Panc1 (cell line): ENCODE data around the gene ALKBH4. TPM values are rescaled to one million over a fixed set of nuclear protein-coding genes. Genes with fewer than 3 reads are reported as not detected.
"Not testable (repeated sequence)": the region's sequence is repeated elsewhere in the genome, so short reads cannot be mapped to it uniquely, and the experiment has no call there.

Source experiments
- ATAC-seq: fragments of 200-7000 bp; cut with Tn5 transposase; 2 replicates; pipeline ENCODE4 v1.9.1; 2020; ENCODE audit warnings: mild to moderate bottlenecking, moderate library complexity
- Bru-seq: library from RNA; stranded (reverse); fragments of 400-500 nt; gene quantifications from one replicate; lab custom pipeline; 2021; lab: Mats Ljungman, UMichigan
- BruChase-seq, 2 experiments: library from RNA; stranded (reverse); fragments of 400-500 nt; gene quantifications; one replicate each; lab custom pipeline; 2021; lab: Mats Ljungman, UMichigan
- BruUV-seq: library from RNA; stranded (reverse); fragments of 400-500 nt; replicated peaks from 2 replicates; lab custom pipeline; 2021; lab: Mats Ljungman, UMichigan
- CTCF ChIA-PET: fragments of 300-600 bp; sonication (Branson Sonifier 250); formaldehyde crosslinking; loops from one replicate; lab custom pipeline; 2022; ENCODE audit warnings: antibody characterized with exemption; lab: Charles Lee
- POLR2A ChIA-PET: fragments of 300-600 bp; sonication (Branson Sonifier 250); formaldehyde crosslinking; loops from one replicate; lab custom pipeline; 2022; ENCODE audit warnings: antibody characterized with exemption; lab: Charles Lee
- DNase-seq: peaks from one replicate; pipeline ENCODE4 v3.0.0-alpha.2; 2010; ENCODE audit warnings: low read depth, low spot score
- H3K27ac ChIP-seq: 2 replicates; pipeline ENCODE4 v1.5.1; 2011; ENCODE audit warnings: mild to moderate bottlenecking, low read length, inconsistent platforms
- H3K27me3 ChIP-seq: fragments of 200-500 bp; sonication (Bioruptor generic); 2 replicates; pipeline ENCODE4 v1.6.0; 2014; ENCODE audit warnings: low read length, inconsistent platforms; ENCODE audit not compliant: control insufficient read depth, insufficient read depth
- H3K36me3 ChIP-seq: fragments of 200-500 bp; sonication (Bioruptor generic); 2 replicates; pipeline ENCODE4 v1.5.1; 2014; ENCODE audit warnings: inconsistent platforms, mild to moderate bottlenecking, low read length, moderate library complexity; ENCODE audit not compliant: control insufficient read depth, insufficient read depth
- H3K4me1 ChIP-seq: 2 replicates; pipeline ENCODE4 v1.5.1; 2011; ENCODE audit warnings: inconsistent platforms, mild to moderate bottlenecking, low read length, moderate library complexity; ENCODE audit not compliant: control insufficient read depth, insufficient read depth
- H3K4me3 ChIP-seq, 2 experiments: 2 replicates each; pipeline ENCODE4 v1.5.1; 2011 to 2012; ENCODE audit warnings: low read depth in 2 of 2, low read length in 2 of 2, mild to moderate bottlenecking in 2 of 2, inconsistent platforms in 1 of 2, moderate library complexity in 1 of 2
- H3K9me3 ChIP-seq: fragments of 200-500 bp; sonication (Bioruptor generic); 2 replicates; pipeline ENCODE4 v1.5.1; 2014; ENCODE audit warnings: low read depth, mild to moderate bottlenecking, inconsistent platforms, low read length, moderate library complexity; ENCODE audit not compliant: control insufficient read depth, insufficient read depth
- POLR2AphosphoS5 ChIP-seq: IDR thresholded peaks from 2 replicates; pipeline ENCODE4 v1.6.1; 2012; ENCODE audit warnings: mild to moderate bottlenecking, low read depth, low read length, moderate library complexity
- SIN3A ChIP-seq: IDR thresholded peaks from 2 replicates; pipeline ENCODE4 v1.6.1; 2012; ENCODE audit warnings: low read depth, mild to moderate bottlenecking, low read length, moderate library complexity, borderline replicate concordance; ENCODE audit not compliant: insufficient read depth
- in situ Hi-C: cut with HindIII; loops from 2 replicates; pipeline ENCODE4 v1.10.0; 2016; ENCODE audit warnings: low sequenced_read_pairs, low pct_unique_long_range_greater_than_20kb
- intact Hi-C: fragments of 100-400 bp; cut with micrococcal nuclease; formaldehyde crosslinking; loops from one replicate; pipeline ENCODE4 v1.10.0; 2022; ENCODE audit not compliant: unreplicated experiment
- long read RNA-seq: library from polyadenylated mRNA; unstranded; transcript quantifications from one replicate; pipeline ENCODE4 v2.0.0, GENCODE V29; 2021; ENCODE audit not compliant: unreplicated experiment
- polyA plus RNA-seq: library from polyadenylated mRNA; unstranded; fragments of >200 nt; gene quantifications from one replicate; pipeline ENCODE4 v1.2.1, GENCODE V29; 2012; ENCODE audit warnings: missing spikeins; ENCODE audit not compliant: insufficient read length
- total RNA-seq: library from RNA; stranded (reverse); gene quantifications from one replicate; pipeline ENCODE4 v1.2.1, GENCODE V29; 2021; ENCODE audit not compliant: unreplicated experiment
- TF ChIP-seq, protein P1 (sequence below): fragments of 450-650 bp; IDR thresholded peaks from 2 replicates; pipeline ENCODE4 v1.5.1; 2017; ENCODE audit warnings: mild to moderate bottlenecking
- TF ChIP-seq, protein P2 (sequence below), 2 experiments: IDR thresholded peaks; 2 replicates each; pipeline ENCODE4 v1.6.1; 2011 to 2012; ENCODE audit warnings: low read depth in 2 of 2, control low read depth in 1 of 2, low read length in 1 of 2, mild to moderate bottlenecking in 1 of 2, moderate library complexity in 1 of 2; ENCODE audit not compliant: insufficient read depth in 1 of 2

ALKBH4 gene, protein sequence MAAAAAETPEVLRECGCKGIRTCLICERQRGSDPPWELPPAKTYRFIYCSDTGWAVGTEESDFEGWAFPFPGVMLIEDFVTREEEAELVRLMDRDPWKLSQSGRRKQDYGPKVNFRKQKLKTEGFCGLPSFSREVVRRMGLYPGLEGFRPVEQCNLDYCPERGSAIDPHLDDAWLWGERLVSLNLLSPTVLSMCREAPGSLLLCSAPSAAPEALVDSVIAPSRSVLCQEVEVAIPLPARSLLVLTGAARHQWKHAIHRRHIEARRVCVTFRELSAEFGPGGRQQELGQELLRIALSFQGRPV
- total RNA-seq (19.0 TPM), Bru-seq, nascent RNA (percentile 56 among the genes with signal in this experiment), BruChase-seq, experiment 1, labeled RNA remaining after a 2-hour chase (percentile 65 among the genes with signal in this experiment), BruChase-seq, experiment 2, labeled RNA remaining after a 6-hour chase (percentile 61 among the genes with signal in this experiment)
- 21.7 TPM for polyA plus RNA-seq
- long read RNA-seq, transcript ALKBH4-201 (3 exons, 2,105 nt): major isoform, 27 of 43 reads
- long read RNA-seq, partial matches to known transcripts: 0 of 43 reads
- long read RNA-seq, other reads (novel, unspliced or antisense): 14 of 43 reads

DNA sequence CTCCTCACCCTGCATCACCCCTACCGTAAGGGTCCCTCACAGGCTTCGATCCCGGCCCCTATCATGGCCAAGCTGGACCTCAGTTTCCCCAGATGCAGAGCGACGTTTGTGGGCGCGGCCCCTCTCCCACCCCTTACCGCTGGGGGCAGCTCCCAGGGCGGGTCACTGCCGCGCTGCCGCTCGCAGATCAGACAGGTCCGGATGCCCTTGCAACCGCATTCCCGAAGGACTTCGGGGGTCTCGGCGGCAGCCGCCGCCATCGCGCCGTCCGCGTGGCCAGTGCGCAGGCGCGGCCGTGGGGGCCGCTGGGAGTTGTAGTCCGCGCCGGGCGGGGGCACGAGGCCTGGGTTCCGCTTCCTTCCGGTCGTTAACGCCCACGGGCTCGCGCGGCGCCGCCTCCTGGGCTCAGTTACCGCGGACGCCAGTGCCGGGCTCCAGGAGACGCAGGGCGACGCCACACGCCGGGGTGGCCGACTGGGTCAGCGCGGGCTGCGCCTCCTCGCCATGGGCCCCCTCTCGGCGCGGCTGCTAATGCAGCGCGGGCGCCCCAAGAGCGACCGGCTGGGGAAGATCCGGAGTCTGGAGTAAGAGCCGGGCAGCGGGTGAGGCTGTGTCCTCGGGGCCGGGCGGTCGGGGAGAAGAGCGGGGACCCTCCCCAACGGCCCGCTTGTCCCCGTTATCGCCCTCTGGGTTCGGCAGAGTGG, at the start of gene ALKBH4, which contains the start of gene LRWD1:
TSS of gene ALKBH4 (minus strand) at position 287 of the 704 bp plus-strand sequence. CDS start at position 260, 27 bp downstream.
TSS of gene LRWD1 (plus strand) at position 408 of the 704 bp plus-strand sequence. CDS start at position 505, 97 bp downstream.
- in situ Hi-C loops: no loop called here
- POLR2A ChIA-PET: no interaction called here

DNA sequence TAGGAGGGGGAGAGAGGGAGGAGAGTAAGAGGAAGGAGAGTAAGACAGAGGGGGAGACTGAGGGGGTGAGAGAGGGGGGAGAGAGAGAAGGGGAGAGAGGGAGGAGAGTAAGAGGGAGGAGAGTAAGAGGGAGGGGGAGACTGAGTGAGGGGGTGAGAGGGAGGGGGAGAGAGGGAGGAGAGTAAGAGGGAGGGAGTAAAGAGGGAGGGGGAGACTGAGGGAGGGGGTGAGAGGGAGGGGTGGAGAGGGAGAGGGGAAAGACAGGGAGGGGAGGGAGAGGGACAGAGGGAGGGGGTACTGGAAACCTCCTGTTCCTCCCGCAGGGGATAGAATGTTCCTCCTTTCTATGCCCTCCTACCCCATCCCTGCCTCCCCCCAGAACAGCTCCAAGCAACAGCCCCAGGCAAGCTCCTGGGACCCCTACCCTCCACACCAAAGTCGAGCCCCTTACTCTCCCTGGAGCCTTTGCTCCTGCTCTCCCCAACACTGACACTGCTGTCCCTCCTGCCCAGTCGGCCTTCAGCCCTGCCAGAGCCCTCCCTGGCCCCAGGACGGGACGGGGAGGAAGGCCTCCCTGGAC, 48.1 kb upstream of the ALKBH4 start:
- POLR2A ChIA-PET, ATAC-seq, H3K27me3 ChIP-seq, CTCF ChIA-PET, DNase-seq, H3K4me1 ChIP-seq, intact Hi-C loops, H3K4me3 ChIP-seq, H3K36me3 ChIP-seq, H3K9me3 ChIP-seq, BruUV-seq, in situ Hi-C loops, H3K27ac ChIP-seq: not testable (repeated sequence)

More for the DNA sequence above, at the start of gene ALKBH4, which contains the start of gene LRWD1:
- Histone ChIP-seq H3K9me3 (no peaks in the 10 kb centered on the region), H3K36me3 (peaks cover 4% of the 10 kb centered on the region), H3K4me3 (peak within 1 kb of the TSS; percentile 91 to 100), H3K27ac (peak within 1 kb of the TSS; percentile 97), H3K4me1 (peaks cover 7% of the 10 kb centered on the region), H3K27me3 (no peaks in the 10 kb centered on the region)
- TF ChIP-seq, protein P1, sequence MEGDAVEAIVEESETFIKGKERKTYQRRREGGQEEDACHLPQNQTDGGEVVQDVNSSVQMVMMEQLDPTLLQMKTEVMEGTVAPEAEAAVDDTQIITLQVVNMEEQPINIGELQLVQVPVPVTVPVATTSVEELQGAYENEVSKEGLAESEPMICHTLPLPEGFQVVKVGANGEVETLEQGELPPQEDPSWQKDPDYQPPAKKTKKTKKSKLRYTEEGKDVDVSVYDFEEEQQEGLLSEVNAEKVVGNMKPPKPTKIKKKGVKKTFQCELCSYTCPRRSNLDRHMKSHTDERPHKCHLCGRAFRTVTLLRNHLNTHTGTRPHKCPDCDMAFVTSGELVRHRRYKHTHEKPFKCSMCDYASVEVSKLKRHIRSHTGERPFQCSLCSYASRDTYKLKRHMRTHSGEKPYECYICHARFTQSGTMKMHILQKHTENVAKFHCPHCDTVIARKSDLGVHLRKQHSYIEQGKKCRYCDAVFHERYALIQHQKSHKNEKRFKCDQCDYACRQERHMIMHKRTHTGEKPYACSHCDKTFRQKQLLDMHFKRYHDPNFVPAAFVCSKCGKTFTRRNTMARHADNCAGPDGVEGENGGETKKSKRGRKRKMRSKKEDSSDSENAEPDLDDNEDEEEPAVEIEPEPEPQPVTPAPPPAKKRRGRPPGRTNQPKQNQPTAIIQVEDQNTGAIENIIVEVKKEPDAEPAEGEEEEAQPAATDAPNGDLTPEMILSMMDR: no peak
- TF ChIP-seq, protein P2, sequence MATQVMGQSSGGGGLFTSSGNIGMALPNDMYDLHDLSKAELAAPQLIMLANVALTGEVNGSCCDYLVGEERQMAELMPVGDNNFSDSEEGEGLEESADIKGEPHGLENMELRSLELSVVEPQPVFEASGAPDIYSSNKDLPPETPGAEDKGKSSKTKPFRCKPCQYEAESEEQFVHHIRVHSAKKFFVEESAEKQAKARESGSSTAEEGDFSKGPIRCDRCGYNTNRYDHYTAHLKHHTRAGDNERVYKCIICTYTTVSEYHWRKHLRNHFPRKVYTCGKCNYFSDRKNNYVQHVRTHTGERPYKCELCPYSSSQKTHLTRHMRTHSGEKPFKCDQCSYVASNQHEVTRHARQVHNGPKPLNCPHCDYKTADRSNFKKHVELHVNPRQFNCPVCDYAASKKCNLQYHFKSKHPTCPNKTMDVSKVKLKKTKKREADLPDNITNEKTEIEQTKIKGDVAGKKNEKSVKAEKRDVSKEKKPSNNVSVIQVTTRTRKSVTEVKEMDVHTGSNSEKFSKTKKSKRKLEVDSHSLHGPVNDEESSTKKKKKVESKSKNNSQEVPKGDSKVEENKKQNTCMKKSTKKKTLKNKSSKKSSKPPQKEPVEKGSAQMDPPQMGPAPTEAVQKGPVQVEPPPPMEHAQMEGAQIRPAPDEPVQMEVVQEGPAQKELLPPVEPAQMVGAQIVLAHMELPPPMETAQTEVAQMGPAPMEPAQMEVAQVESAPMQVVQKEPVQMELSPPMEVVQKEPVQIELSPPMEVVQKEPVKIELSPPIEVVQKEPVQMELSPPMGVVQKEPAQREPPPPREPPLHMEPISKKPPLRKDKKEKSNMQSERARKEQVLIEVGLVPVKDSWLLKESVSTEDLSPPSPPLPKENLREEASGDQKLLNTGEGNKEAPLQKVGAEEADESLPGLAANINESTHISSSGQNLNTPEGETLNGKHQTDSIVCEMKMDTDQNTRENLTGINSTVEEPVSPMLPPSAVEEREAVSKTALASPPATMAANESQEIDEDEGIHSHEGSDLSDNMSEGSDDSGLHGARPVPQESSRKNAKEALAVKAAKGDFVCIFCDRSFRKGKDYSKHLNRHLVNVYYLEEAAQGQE (IDR thresholded peaks at IDR 0.05; ENCODE audit: insufficient read depth in 1 of 2, low read depth in 2 of 2, low read length in 1 of 2): no peak
- peak; percentile 77 for TF ChIP-seq SIN3A
- TF ChIP-seq POLR2AphosphoS5: peak; percentile 72
- no TSS peak for BruUV-seq
- CTCF ChIA-PET: no interaction called here
- ATAC-seq: peak; percentile 96
- no peak for DNase-seq
- intact Hi-C loops: no loop called here

DNA sequence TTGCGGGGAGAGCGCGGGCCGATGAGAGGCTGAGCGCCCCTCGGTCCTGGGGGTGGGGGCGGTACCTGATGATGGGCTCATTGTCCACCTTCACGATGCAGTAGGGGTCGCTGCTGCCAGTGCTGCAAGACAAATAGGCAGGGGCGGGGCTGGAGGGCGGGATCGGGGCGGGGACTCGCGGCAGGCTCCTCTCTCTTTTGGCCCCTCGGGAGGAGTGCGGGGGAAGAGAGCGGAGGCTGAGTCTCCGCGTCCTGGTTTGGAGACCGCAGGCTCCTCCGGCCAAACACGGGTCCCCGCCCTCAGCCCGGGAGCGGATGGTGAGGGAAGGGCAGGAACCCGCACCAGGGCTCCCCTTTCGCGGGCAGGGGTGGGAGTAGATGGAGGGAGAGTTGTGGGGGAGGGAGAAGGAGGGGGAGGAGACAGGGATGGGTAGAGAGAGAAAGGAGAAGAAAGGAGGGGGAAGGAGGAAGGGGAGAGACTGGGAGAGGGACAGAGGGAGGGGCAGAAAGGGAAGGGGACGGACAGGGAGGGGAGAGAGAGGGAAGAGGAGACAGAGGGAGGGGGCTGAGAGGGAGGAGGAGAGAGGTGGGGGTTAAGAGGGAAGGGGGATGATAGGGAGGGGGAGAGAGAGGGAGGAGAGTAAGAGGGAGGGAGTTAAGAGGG, 47.3 kb upstream of the ALKBH4 start:
- intact Hi-C loops, DNase-seq, H3K4me1 ChIP-seq, in situ Hi-C loops, BruUV-seq, H3K36me3 ChIP-seq, POLR2A ChIA-PET, H3K4me3 ChIP-seq, H3K9me3 ChIP-seq, H3K27me3 ChIP-seq, H3K27ac ChIP-seq, CTCF ChIA-PET: not testable (repeated sequence)
- peak; percentile 68 for ATAC-seq

DNA sequence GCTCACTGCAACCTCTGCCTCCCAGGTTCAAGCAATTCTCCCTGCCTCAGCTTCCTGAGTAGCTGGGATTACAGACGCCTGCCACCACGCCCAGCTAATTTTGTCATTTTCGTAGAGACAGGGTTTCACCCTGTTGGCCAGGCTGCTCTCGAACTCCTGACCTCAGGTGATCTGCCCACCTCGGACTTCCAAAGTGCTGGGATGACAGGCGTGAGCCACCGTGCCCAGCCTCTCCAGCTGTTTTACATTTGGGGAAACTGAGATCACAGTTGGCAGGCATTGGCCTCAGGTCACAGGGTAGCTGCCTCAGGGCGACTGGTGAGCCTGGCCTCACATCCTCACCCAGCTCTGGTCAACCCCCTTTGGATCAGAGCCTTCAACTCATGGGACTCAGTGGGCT, 45.9 kb upstream of the ALKBH4 start:
- H3K27me3 ChIP-seq, POLR2A ChIA-PET, H3K9me3 ChIP-seq, intact Hi-C loops, in situ Hi-C loops, CTCF ChIA-PET, H3K27ac ChIP-seq, BruUV-seq, ATAC-seq, DNase-seq, H3K4me3 ChIP-seq, H3K4me1 ChIP-seq, H3K36me3 ChIP-seq: not testable (repeated sequence)
